ENCODE results near the gene HRC. TPM values are rescaled to one million over a fixed set of nuclear protein-coding genes. Genes with fewer than 3 reads are reported as not detected.
"Not testable (repeated sequence)": the region's sequence is repeated elsewhere in the genome, so short reads cannot be mapped to it uniquely, and the experiment has no call there.

HRC gene
- total RNA-seq, 1 experiment from 2014 or later = not detected

DNA sequence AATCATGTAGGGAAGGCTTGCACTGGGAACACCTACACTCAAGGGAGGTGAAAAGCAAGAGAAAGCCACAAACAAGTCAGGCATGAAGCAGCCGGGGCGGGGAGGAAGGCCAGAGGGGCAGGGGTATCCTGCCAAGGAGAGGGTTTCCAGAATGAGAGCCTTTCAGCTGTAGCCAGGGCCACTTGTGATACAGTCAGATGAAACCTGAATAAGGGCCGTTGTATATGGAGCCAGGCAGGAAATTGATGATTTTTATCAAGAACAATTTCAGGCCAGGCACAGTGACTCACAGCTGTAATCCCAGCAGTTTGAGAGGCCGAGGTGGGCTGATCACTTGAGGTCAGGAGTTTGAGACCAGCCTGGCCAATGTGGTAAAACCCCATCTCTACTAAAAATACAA, 6.8 kb upstream of the HRC start:
- DNase-seq (ENCODE audit: low read depth) = peak; percentile 54

DNA sequence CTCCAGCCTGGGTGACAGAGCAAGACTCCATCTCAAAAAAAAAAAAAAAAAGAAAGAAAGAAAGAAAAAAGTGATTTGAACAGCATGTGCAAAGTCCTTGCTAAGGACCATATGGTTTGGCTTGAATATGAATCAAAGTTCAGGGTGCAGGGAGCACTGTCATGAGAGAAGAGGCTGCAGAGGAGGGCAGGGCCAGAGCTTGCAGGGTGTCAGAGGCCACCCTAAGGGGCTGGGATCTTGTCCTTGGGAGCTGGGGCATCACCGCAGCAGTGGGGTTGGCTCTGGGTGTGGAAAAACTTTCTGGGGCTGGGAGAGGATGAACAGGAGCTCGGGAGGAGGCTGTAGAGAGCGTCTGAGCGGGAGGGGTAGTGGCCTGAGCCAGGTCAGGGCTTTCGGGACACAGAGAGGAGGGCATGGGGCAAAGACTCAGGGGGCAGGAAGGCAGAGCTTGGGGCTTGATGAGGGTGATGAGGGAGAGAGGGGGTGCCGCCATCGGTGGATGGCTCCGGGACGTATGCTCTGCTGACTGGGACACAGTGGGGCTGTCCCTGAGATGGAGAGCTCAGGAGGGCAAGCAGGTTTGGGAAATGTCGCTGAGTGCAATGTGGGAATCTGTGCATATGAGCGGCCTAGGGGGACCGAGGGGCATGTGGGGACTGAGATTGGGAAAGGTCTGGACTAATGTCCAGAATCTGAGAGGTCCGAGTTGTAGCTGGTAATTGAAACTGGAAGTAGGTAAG, 5.4 kb upstream of the HRC start:
- DNase-seq (ENCODE audit: low read depth) = no peak

DNA sequence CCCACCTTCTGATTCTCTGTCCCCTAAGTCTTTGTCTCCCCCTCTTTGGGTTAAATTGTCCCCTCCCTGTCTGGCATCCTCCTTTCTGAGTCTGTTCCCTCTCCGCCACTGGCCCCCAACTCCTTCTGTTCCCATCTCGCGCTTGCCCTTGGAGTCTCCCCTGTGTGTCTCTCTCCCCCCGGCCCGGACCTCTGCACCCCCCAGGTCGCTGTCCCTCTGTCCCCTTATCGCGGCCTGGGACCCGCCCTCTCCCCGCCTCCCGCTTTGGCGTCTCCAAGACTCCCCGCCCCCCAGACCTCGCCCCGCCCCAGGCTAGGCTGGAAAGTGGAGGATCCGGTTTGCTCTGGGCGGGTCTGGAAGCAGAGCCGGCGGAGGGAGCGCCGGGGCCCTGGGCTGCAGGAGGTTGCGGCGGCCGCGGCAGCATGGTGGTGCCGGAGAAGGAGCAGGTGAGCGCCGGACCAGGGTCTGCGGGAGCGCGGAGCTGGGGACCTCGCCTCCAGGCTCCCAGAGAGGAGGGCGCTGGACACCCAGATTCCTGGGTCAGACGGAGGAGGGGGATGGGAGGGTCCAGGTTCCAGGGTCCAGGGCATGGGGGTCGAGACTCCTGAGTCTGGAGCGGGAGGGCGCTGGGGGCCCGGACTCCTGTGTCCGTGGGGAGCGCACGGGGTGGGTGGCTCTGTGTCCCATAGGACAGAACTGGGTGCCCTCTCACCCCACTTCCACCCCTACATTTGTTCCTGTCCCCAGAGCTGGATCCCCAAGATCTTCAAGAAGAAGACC, 2.4 kb upstream of the HRC start, which contains the start of gene TRPM4:
TRPM4 (plus strand) TSS at position 348 of the 780 bp plus-strand sequence; CDS start at position 423, 75 bp downstream.
- DNase-seq (ENCODE audit: low read depth) = peak; percentile 87

DNA sequence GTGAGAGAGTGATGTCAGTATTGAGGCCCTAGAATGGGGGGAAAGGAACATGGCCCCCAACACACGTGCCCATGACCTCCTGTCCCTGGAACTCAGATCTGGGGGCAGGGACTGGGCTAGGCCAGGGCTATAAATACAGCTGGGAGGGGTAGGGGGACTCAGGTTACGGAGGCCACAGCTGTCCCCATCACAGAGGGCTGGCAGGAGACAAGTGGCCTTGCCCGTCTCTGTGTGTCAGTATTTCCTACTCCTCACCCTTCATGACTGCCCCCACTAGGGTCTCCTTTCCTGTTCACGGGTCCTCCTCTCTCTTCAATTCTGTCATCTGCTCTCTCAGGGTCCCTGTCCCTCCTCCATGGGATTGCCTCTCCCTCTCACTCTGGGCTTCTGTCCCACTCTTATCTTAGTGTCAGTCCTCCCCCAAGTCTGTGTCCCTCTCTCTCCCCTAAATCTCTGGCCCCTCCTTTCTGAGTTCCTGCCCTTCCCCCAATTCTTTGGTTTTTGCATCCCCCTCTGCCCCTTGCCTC, 687 bp upstream of the HRC start:
- no peak for DNase-seq (ENCODE audit: low read depth)

DNA sequence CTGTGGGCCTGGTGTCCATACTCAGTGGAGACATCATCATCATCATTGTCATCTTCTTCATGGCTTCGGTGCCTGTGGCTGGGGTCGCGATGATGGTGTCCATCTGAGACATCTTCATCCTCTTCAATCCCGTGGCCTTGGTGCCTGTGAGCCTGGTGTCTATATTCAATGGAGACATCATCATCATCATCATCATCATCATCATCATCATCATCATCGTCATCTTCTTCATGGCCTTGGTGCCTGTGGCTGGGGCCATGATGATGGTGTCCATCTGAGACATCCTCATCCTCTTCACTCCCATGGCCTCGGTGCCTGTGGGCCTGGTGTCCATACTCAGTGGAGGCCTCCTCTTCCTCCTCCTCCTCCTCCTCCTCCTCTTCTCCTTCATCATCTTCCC, 917 bp downstream of the HRC start:
- DNase-seq (ENCODE audit: low read depth) = no peak

DNA sequence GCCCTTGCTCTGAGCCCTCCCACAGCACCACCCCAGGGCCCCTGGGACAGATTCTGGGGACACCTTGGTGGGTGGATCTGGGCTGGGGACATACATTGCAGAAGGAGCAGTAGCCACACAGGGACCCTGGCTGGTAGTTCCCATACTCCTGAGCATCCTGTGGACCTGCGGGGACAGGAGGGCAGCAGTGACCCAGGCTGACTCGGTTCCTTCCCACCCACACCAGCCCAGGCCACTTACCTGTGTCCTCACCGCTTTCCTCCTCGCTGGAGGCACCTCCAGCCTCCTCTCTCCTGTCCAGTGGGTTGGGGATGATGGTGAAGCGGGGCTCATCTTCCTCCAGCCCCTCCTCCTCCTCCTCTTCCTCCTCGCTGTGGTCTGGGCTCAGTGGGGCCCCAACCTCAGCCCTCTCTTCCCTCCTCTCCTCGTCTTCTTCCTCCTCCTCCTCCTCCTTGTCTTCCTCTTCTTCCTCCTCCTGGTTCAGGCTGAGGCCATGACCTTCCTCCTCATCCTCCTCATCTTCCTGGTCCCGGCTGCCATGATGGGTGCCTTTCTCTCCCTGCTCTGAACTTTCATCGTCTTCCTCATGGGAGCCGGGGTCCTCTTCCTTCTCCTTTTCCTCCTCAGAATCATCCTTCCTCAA, 1.9 kb downstream of the HRC start:
- no peak for DNase-seq (ENCODE audit: low read depth)

DNA sequence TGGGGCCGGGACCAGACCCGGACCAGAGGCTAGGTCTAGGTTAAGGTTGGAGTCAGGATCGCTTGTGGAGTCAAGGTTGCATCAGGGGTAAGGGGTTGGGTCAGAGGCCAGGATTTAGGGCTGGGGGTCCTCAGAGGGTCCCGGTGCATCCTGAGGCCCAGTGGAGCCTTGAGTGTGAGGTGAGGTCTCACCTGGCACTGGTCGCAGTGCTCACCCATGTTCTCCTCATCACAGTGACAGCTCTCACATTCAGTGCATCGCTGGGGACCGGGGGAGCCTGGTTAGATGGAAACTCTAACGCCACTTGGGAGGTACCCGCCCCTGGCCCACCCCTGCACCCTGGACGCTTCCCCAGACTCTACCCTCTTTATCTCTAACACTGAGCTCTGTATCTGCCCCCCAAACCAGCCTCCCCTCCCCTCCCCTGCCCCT, 3.1 kb downstream of the HRC start:
- no peak for DNase-seq (ENCODE audit: low read depth)

DNA sequence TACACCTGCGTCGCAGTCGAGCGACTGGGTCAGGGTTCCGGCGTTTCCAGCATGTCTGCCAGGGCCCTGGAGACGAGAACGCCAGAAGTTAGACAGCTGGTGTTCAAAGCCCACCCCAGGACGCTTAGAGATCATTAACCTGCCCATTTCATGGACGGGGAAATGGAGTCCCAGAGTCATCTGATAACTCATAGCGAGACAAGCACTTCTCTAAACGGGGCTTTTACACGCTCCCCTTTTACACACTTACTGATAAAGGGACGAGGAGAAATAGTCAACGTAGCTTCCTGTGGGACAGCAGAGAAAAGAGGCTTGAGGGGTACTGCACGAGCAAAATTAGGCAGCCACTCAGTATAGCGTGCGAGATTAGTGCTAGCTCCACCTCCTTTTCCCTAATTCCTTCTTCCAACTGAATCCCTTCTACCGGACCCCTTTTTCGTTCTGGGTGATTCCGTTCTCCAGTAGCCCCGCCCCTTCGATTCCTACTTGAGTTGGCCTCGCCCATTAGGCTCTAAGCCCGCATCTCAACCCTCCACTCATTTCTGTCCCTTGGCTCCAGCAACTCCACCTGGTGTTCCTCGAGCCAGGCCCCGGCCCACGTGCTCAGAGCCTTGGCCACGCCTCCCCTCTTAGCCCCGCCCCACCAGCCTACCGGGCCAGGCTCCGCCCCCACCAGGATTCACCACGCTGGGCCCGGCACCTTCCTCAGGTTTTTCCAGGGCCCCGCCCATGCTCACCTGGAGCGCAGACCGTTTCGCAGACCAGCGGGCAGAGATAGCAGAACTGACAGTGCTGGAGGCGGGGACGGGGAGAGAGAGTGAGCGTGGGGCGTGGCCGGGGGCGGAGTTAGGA, 3.7 kb downstream of the HRC start:
- DNase-seq (ENCODE audit: low read depth) = peak; percentile 83

DNA sequence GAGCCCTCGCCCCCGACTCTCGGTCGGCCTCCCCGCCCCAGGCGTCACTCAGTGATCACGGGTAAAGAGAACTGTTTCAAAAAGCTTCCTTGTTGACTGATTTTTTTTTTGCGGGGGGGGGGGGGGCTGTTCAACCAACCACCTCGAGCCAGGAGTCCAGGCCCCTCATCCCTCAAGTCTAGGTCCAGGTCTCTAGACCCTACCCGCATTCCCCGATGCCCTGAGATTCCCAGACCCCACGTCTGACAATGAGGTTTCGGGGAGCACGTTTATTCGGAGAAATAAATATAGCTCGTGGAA, 4.3 kb downstream of the HRC start:
- DNase-seq (ENCODE audit: low read depth) = no peak

DNA sequence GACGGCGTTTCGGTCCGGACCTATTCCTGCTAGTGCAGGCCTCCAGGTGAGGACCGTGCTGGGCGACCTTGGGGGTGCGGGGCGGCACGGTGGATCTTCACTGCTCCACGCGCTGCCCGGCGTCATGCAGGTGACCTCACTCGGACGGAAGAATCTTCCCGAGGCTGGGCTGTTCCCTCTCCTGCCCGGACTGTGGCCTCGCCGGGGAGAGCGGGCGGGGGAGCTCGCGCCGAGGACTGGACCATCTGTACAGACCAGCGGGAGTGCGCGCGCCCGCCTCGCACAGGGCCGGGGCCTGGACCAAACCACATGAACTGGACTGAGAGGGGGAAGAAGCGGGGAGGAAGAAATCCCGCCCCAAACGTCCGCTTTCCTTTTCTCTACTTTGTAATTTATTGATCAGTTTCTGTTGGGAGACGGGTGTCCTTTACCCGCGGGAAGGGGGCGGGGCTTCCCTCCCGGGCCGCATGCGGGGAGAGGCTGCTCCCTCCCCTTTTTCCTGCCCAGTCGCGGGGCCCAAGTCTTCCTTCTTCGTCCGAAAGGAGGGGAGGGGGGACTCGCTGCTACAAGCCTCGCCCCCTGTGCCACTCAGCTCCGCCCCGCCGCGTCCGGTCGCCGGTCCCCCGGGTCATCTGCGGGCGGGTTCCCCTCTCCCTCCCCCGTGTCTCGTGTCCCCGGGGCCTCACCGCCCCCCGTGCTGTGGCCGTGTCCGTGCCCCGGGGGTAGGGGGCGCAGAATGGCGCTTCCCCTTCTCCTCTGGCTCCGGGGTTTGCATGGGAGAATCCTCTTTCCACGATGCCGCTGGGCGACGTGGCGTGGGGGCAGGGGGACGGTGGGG, 4.9 kb downstream of the HRC start:
- DNase-seq (ENCODE audit: low read depth) = peak; percentile 86

DNA sequence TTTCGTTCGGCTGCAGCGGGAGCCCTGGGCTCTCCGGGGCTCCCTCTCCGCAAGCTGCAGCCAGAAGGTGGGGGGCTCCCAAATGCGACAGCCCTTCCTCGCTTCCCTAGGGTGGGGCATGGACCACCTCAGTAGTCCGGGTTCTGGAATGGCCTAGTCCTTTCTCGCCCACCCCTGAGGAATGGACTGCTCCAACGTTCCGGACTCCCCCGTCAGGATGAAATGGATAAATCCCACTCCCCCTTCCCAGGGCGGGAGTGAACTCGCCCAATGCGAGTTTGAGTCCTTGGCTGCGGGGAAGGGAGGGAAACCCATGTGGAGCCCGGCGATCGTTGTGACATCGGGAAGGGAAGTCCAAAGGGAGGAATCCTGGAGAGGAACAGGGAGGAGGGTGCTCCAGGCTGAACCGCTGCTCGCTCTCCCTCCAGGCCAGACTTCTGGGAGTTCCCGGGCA, 5.5 kb downstream of the HRC start:
- peak; percentile 85 for DNase-seq (ENCODE audit: low read depth)

DNA sequence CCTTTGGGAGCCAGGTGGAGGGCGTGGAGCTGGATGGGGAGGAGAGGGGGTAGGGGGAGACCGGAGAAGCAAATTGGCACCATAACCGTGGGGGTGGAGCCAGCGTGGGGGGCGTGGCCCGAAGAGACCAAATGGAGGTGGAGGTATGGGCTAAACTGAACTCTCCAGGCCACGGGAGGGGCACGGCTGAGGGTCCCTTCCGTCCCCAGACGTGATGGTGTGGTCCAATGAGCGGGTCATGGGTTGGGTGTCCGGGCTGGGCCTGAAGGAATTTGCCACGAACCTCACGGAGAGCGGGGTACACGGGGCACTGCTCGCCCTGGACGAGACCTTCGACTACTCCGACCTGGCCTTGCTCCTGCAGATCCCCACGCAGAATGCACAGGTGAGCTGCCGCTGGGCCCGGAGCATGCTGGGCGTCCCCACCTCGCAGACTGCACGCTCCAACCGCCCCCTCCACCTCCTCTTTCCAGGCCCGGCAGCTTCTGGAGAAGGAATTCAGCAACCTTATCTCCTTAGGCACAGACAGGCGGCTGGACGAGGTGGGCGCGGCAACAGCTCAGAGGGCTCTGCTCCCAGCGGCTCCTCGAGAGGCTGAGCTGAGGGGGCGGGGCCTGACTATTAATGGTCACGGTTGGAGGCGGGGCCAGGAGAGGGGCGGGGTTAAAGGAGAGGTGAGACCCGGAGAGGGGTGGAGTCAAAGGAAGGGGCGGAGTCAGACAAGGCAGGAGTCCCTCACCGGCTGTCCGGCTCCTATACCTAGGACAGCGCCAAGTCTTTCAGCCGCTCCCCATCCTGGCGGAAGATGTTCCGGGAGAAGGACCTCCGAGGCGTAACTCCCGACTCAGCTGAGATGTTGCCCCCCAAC, 6.2 kb downstream of the HRC start:
- DNase-seq (ENCODE audit: low read depth) = peak; percentile 97

DNA sequence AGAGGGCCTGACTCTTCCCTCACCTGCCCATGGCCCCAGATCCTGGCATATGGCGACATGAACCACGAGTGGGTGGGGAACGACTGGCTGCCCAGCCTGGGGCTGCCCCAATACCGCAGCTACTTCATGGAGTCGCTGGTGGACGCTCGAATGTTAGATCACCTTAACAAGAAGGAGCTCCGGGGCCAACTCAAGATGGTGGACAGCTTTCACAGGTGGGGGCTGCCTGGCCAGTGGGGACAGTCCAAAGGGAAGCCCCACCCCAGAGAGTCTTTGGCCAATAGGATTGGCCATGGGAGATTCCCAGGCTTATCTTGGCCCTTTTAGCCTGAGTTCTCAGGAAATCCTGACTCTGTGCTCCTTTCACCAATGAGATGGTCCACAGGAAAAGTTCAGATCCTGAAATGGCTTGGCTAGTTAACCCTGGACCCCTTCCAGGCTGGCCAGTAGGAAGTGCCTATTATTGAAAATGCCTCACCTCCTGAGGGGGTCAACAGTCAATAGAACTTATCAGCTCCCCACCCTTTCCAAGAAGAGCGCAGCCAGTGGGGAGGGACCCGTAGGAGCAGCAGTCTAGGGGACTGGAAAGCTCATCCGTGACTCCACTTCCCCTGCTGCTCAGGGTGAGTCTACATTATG, 7.0 kb downstream of the HRC start:
- no peak for DNase-seq (ENCODE audit: low read depth)

DNA sequence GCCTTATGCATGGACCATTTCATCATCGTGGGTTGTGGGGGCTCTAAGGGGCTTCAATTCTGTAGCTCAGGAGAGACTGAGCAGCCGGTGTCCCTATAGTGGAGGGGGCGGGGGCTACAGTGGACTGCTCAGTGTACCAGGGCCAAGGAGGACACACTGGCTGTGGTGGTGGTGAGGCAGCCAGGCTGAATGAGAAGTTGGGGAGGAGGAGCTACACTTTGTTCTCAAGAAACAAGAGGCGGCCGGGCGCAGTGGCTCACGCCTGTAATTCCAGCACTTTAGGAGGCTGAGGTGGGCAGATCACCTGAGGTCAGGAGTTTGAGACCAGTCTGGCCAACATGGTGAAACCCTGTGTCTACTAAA, 8.8 kb downstream of the HRC start:
- not testable (repeated sequence) for DNase-seq (ENCODE audit: low read depth)

DNA sequence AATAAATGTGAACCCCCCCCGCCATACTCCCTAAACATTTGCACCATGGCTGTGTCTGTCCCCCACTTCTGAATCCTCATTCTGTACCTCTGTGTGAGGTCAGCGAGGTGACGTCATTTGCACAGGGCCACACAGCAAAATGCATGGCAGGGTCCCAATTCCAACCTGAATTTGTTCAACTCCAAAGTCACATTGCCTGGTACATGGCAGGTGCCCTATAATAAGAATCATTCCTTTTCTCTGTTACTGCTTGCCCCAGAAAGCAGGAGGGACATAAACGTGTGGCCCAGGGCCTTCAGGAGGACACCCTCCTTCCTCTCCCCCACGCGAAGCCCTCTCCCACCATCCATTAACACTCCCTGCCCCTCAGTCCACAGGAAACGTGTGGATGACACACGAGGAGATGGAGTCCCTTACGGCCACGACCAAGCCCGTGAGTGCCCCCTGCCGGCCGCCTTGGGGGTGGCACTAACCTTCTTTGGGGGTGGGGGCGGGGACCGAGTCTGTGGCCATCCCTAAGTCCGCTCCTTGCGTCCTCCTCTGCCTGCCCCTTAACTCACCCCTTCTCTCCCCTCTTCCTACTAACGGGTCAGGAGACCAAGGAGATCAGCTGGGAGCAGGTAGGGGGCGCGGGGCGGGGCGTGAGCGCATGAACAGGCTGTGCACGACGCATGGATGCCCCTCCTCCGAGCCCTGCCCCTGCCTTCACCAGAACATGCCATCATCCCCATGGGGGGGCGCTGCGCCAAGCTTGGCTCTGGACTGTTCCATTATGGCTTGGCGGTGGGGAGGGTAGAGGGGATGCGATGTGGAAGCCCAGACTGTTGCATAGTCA, 9.4 kb downstream of the HRC start:
- peak; percentile 88 for DNase-seq (ENCODE audit: low read depth)

DNA sequence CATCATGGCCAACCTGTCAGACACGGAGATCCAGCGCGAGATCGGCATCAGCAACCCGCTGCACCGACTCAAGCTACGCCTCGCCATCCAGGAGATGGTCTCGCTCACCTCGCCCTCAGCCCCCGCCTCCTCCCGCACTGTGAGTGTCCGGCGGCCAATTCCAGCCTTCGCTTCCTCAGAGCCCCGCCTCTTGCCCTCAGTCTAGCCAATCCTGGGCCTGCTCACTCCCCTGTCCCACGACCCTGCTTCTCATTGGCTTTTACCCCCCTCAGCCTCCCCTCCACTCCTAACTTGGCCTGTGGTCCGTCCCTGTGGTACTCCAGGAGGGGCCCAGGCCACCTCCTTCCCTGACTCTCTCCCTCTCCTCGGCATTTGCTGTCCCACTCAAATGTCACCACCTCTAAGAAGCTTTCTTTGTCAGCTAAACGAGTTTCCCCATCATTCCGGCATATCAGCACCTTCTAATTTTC, 12.3 kb downstream of the HRC start:
- peak; percentile 98 for DNase-seq (ENCODE audit: low read depth)

DNA sequence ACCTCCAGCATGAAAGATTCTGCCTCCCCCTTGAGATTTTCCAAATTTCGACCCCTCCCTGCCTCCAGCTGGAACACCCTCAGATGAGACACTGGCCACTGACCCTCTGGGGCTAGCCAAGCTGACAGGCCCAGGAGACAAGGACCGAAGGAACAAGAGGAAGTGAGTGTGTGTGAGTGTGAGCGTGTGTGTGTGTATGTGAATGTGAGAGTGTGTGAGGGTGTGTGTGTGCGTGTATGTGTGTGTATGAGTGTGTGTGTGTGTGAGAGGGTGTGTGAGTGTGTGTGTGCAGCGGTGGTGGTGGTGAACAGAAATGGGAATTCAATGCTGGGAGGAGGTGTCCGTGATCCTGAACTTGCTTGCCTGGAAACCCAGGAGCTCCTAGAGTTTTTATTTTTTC, 13.8 kb downstream of the HRC start:
- no peak for DNase-seq (ENCODE audit: low read depth)

DNA sequence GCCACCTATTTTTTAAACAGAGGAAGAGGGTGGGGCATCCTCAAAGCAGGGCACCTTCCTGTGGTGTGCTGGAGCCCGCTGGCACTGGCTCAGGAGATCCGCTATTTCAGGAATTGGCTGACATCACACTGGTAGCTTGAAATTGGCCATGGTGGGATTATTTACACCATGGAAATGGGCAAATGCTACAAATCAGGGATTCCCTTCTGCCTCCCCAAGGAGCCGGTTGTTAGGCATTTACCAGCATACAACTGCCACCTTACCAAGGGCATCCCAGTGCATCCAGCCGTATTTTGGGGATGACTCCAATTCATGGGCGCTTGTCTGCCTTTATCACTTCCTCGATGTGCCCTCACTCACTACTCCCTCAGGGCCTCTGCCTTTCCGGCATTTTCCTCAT, 14.2 kb downstream of the HRC start:
- DNase-seq (ENCODE audit: low read depth) = no peak
